ENCODE measurements around the gene TSPO. TPM values are rescaled to one million over a fixed set of nuclear protein-coding genes. Genes with fewer than 3 reads are reported as not detected.

The TSPO gene
- polyA plus RNA-seq, 1 donor (not counting 4 experiments of a cell fraction or from before 2014, with no cell fraction given) = 139 TPM

- Histone ChIP-seq H3K9me3 (ENCODE audit: control insufficient read depth, low read depth, low read length) (no peaks in the 10 kb centered on the region), H3K4me1 (ENCODE audit: control insufficient read depth, extremely low read depth, insufficient read depth, low read length) (peaks cover 20% of the 10 kb centered on the region), H3K9me1 (ENCODE audit: control insufficient read depth, extremely low read depth, insufficient read depth, low read length) (peaks cover 8% of the 10 kb centered on the region), H4K20me1 (ENCODE audit: control insufficient read depth, extremely low read depth, insufficient read depth, low read length) (peaks cover 37% of the 10 kb centered on the region), H3K4me2 (ENCODE audit: control insufficient read depth, extremely low read depth, insufficient read depth, low read depth, low read length) (no peak overlapping the region), H3K27ac (ENCODE audit: control insufficient read depth, insufficient read depth, low read length) (no peak overlapping the region), H3K27me3 (ENCODE audit: control insufficient read depth, extremely low read depth, insufficient read depth, low read length) (no peaks in the 10 kb centered on the region), H3K4me3 (ENCODE audit: control insufficient read depth in 2 of 3, extremely low read depth in 1 of 3, insufficient read depth in 2 of 3, low read depth in 1 of 3, low read length in 3 of 3) (no peak overlapping the region), H3K79me2 (ENCODE audit: control insufficient read depth, insufficient read depth, low read length) (peaks cover 58% of the 10 kb centered on the region), H3K36me3 (ENCODE audit: control insufficient read depth in 2 of 2, extremely low read depth in 1 of 2, insufficient read depth in 2 of 2, low read length in 2 of 2) (peaks cover 33 to 38% of the 10 kb centered on the region in 2 experiments), H3K9ac (ENCODE audit: control insufficient read depth, extremely low read depth, insufficient read depth, low read length) (no peak overlapping the region), H2AFZ (ENCODE audit: control insufficient read depth, low read length) (no peak overlapping the region)
- FAIRE-seq = no peak
- dilution Hi-C loops (cut with MboI; ENCODE audit: extremely low pct_ligation_motif_present, low sequenced_read_pairs) = no loop called here
- TF ChIP-seq EZH2 (IDR thresholded peaks at IDR 0.05; ENCODE audit: low read length) = no peak
- TF ChIP-seq, protein P1, sequence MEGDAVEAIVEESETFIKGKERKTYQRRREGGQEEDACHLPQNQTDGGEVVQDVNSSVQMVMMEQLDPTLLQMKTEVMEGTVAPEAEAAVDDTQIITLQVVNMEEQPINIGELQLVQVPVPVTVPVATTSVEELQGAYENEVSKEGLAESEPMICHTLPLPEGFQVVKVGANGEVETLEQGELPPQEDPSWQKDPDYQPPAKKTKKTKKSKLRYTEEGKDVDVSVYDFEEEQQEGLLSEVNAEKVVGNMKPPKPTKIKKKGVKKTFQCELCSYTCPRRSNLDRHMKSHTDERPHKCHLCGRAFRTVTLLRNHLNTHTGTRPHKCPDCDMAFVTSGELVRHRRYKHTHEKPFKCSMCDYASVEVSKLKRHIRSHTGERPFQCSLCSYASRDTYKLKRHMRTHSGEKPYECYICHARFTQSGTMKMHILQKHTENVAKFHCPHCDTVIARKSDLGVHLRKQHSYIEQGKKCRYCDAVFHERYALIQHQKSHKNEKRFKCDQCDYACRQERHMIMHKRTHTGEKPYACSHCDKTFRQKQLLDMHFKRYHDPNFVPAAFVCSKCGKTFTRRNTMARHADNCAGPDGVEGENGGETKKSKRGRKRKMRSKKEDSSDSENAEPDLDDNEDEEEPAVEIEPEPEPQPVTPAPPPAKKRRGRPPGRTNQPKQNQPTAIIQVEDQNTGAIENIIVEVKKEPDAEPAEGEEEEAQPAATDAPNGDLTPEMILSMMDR (optimal IDR thresholded peaks at IDR 0.05 in 1 of 3, IDR thresholded peaks at IDR 0.05 in 1 of 3, conservative IDR thresholded peaks at IDR 0.05 in 1 of 3; ENCODE audit: extremely low read depth in 1 of 3, insufficient read depth in 2 of 3, low read length in 3 of 3) = no peak
- no peak for DNase-seq (ENCODE audit: low read depth, low spot score)
Observed at GRCh38 chr22:43157874-43158546, 6.7 kb downstream of the TSPO start.

DNA sequence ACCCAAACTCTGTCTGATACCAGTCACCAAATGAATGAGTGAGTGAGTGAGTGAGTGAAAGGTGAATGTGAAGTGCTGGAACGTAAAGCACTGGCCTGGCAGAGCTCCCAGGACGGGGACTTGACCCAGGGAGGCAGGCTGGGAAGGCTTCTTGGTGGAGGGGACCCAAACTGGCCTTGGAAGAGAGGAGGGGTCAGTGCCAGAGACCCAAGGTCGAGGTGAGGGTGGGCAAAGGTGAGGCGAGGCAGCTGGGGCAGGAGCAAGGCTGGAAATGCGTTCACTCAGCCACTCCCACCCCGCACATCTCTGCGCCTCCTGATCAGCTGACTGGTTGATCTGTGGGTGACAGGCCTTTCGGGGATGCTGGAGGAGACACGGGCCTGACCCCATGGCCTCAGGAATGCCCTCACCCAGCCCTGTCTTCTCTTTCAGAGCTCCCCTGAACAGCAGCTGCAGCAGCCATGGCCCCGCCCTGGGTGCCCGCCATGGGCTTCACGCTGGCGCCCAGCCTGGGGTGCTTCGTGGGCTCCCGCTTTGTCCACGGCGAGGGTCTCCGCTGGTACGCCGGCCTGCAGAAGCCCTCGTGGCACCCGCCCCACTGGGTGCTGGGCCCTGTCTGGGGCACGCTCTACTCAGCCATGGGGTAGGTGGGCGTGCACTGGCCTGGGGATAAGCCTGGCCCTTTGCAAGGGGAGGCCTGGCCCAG is 7.6 kb downstream of the TSPO start:
- Histone ChIP-seq H3K36me3 (ENCODE audit: control insufficient read depth in 2 of 2, extremely low read depth in 1 of 2, insufficient read depth in 2 of 2, low read length in 2 of 2) (peaks cover 36 to 38% of the 10 kb centered on the region in 2 experiments), H3K4me2 (ENCODE audit: control insufficient read depth, extremely low read depth, insufficient read depth, low read depth, low read length) (no peak overlapping the region), H2AFZ (ENCODE audit: control insufficient read depth, low read length) (no peak overlapping the region), H3K9me3 (ENCODE audit: control insufficient read depth, low read depth, low read length) (no peaks in the 10 kb centered on the region), H4K20me1 (ENCODE audit: control insufficient read depth, extremely low read depth, insufficient read depth, low read length) (peaks cover 42% of the 10 kb centered on the region), H3K9me1 (ENCODE audit: control insufficient read depth, extremely low read depth, insufficient read depth, low read length) (peaks cover 13% of the 10 kb centered on the region), H3K4me3 (ENCODE audit: control insufficient read depth in 2 of 3, extremely low read depth in 1 of 3, insufficient read depth in 2 of 3, low read depth in 1 of 3, low read length in 3 of 3) (no peak overlapping the region), H3K79me2 (ENCODE audit: control insufficient read depth, insufficient read depth, low read length) (peaks cover 52% of the 10 kb centered on the region), H3K27me3 (ENCODE audit: control insufficient read depth, extremely low read depth, insufficient read depth, low read length) (no peaks in the 10 kb centered on the region), H3K9ac (ENCODE audit: control insufficient read depth, extremely low read depth, insufficient read depth, low read length) (no peak overlapping the region), H3K27ac (ENCODE audit: control insufficient read depth, insufficient read depth, low read length) (no peak overlapping the region), H3K4me1 (ENCODE audit: control insufficient read depth, extremely low read depth, insufficient read depth, low read length) (peaks cover 29% of the 10 kb centered on the region)
- dilution Hi-C loops (cut with MboI; ENCODE audit: extremely low pct_ligation_motif_present, low sequenced_read_pairs) = no loop called here
- DNase-seq (ENCODE audit: low read depth, low spot score) (no peak), FAIRE-seq (no peak)
- TF ChIP-seq EZH2 (IDR thresholded peaks at IDR 0.05; ENCODE audit: low read length) = no peak
- TF ChIP-seq, protein P1 (optimal IDR thresholded peaks at IDR 0.05 in 1 of 3, IDR thresholded peaks at IDR 0.05 in 1 of 3, conservative IDR thresholded peaks at IDR 0.05 in 1 of 3; ENCODE audit: extremely low read depth in 1 of 3, insufficient read depth in 2 of 3, low read length in 3 of 3) = no peak
